Measurements from ENCODE around the gene VPS51.

The VPS51 gene

DNA sequence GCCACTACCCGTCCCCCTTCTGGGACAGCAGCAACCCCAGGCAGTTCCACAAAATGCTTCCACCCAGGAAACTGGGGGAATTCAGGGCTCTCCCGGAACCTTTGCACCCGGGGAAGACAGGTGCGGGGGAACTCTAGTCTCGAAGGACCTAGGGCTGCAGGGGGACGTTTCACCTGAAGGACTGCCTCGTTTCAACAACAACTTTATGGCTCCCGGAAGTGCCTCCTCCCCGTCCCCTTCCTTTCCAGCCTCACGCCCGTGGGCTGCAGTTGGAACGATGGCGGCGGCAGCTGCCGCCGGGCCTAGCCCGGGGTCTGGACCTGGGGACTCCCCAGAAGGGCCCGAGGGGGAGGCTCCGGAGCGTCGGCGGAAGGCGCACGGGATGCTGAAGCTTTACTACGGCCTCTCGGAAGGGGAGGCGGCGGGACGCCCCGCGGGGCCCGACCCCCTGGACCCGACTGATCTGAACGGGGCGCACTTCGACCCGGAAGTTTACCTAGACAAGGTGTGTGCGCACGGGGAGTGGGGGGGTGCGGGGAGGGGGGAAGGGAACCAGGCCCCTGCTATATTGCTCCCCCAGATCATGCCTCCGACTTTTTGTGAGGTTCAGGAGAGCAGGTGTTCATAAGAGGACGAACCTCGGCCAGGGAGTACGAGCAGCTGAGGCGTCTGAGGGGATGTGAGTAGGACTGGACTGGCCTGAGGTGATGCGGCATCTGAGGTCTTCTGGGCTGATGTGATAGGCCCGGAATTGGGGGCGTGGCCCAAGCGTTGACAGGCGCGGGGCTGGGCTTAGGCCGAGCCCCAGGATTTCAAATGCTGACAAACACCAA, at the start of gene VPS51:
VPS51 (plus strand) TSS at position 241 of the 833 bp plus-strand sequence; CDS start at position 278, 37 bp downstream.
- no peak for DNase-seq (ENCODE audit: low read depth, low spot score)
- H3K27ac ChIP-seq = peak within 1 kb of the TSS; percentile 84

DNA sequence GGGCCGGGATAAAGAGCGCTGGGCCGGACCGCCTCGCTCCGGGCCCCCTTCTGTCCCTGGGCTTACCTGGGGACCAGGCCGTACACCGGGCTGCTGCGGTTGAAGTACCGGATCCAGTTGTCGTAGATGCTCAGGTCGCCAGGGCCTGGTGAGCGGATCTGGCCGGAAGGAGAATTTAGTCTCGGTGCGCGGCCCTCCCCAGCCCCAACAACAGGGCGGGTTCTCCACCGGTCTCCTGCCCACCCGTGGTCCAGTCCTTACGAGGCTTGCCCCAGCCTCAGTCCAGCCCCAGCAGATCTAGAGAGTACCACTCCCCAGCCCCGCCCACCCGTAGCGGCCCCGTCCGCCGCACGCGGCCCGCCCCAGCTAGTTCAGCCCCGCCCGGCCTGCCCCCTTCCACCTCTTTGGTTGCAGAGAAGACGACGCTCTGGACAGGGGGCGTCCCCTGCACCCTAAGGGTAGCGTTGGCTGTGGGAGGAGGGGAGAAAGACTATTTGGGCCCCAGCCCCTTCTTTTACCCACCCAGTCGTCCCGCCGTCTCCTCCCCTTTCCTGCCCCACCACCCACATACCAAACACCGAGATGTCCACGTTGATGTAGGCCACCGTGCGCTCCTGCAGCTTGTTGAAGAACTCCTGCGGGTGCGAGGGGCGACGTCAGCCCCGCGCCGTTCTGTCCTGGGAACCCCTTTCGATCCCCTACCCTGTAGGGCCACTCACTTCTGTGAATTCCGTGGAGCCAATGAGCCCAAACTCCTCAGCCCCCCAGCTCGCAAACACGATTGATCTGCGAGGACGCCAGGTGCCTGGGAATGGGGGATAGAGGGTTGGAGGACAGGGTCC, 48.2 kb upstream of the VPS51 start:
- DNase-seq (ENCODE audit: low read depth, low spot score) = no peak
- H3K27ac ChIP-seq = no peak overlapping the region

DNA sequence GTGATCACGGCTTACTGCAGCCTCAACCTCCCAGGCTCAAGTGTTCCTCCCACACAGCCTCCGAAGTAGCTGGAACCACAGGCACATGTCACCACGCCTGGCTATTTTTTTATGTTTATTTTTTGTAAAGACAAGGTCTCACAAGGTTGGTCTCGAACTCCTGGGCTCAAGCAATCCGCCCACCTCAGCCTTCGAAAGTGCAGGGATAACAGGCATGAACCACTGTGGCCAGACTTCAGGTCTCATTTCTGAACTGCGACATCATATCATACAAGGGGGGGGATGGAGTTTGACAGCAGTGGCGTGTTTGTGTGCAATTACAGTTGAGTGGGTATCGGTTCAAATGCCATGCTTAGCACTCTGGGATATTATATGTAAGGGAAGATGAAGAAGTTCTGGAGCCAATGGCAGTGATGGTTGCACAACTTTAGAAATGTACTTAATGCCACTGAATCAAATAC, 44.6 kb upstream of the VPS51 start:
- no peak overlapping the region for H3K27ac ChIP-seq
- no peak for DNase-seq (ENCODE audit: low read depth, low spot score)

DNA sequence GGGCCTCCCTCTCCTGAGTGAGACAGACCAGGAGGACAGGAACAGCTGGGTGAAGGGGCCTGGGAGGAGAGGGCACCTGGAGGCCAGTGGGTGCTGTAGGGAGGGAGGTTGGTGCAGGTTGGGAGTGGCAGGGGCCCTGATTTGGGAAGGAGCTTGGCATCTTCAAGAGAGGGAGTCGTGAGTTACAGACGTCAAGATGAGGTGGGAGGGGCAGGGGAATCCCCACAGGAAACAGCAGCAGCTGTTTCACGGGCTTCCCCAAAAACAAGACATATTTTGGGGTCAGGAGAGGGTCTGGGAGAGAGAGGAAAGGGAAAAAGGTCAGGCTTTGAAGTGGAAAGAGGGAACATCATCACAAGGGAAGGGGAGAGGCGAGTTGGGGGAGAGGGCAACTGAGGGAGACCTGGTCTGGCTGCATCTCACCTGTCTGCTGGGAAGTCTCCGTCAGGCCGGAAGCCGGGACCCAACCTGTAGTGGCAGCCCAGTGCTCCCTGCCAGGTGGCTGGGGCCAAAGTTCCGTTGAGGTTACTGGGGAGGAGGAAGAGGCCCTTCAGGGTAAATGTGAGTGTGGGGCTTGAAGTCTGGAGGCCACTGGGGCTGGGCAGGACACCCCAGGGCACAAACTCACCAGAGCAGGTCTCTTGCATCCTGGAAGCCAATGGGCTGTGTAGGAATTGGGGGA, 42.0 kb upstream of the VPS51 start:
- no peak overlapping the region for H3K27ac ChIP-seq
- no peak for DNase-seq (ENCODE audit: low read depth, low spot score)

DNA sequence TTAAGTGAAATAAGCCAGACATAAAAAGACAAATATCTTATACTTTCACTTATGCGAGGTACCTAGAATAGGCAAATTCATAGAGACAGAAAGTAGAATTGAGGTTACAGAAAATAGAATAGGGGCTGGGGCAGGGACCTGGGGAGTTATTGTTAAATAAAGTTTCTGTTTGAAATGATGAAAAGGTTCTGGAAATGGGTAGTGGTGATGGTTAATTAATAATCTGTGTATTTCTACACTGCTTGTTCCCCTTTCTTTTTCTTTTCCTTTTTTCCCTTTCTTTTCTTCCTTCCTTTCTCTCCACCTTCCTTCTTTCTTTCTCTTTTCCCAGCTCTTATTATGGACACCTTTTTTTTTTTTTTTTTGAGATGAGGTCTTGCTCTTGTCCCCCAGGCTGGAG, 40.5 kb upstream of the VPS51 start:
- no peak for DNase-seq (ENCODE audit: low read depth, low spot score)
- no peak overlapping the region for H3K27ac ChIP-seq

DNA sequence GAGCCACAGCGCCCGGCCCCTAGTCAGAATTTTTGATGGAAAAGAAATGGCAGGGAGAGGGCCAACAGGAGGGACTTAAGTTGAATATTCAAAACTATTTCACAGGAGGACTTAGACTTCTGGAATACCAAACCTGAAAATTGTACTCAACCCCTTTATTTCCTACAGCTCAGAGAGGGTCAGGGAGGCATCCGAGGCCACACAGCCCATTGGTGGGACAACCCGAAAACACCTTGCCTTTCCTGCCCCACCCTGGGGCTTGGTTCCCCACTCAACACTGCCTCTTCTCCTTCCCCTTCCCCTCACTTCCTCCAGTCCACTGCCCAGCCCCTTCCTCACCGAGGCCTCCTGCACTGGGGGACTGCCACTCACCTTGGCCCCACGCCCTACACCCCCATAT, 39.0 kb upstream of the VPS51 start:
- H3K27ac ChIP-seq = no peak overlapping the region
- no peak for DNase-seq (ENCODE audit: low read depth, low spot score)

DNA sequence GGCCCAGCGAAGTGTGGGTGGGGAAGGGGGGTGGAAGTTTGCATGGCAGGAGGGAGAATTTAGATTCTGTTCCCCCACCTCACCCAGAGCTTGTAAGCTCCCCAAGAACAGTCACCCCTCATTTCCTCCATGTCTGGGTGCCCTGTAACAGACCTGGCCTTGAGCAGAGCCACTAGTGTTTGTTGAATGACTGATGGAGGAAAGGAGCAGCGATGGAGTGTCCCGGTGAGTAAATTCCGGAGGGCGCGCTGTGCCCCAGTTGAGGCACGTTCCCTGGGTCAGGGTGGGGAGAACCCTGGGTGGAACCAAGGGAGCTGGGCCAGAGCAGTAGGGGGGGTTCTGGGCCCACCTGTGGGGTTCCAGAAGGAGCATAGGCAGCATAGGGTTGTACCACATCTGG, 38.5 kb upstream of the VPS51 start:
- no peak overlapping the region for H3K27ac ChIP-seq
- no peak for DNase-seq (ENCODE audit: low read depth, low spot score)

DNA sequence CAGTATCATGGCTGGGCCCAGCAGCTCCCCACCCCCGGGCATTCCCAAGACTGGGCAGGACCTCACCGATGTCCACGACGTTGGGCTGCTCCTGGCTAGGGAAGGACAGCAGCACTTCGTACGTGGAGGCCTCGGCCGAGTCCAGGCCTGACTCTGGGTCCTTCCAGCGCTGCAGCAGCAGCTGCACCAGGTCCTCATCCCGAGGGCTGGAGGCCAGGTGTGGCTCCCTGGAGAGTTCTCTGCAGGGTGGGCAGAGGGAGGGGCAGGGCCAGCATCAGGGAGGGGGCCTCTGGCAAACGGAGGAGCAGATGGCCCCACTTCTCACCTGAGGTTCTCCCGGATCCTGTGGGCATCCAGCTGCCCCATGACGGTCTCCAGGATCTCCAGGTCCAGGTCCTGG, 38.0 kb upstream of the VPS51 start:
- DNase-seq (ENCODE audit: low read depth, low spot score) = no peak
- H3K27ac ChIP-seq = no peak overlapping the region

DNA sequence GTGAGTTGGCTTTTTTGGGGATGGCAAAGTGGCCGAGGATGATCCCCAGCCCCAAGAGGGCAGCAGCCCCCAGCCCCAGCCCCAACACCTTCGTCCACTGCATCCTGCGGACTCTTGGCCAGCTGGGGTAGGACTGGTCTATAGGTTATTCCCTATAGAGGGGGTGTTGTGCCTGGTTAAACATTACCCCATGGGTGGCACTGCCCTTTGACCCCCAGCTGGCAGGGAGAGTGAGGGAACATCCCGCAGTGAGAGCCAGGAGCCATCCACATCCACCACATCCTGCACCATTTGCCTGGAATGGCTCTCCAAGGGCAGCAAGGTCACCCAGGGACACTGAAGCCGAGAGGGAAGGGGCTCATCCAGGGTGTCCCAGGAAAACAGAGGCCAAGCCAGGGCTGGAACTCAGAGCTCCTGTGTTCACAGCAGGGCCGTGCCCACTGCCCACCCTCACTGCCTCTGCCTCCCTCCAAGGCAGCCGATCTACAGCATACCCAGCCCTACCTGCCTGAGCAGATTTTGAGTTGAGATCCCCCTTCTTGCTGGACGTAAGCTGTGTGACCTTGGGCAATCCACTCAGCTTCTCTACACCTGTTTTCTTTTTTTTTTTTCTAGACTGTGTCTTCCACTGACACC, 37.5 kb upstream of the VPS51 start, which contains the start of gene NAALADL1:
NAALADL1 (minus strand) TSS at position 135 of the 636 bp plus-strand sequence; CDS start at position 103, 32 bp downstream.
- no peak for DNase-seq (ENCODE audit: low read depth, low spot score)
- H3K27ac ChIP-seq = no peak within 1 kb of the TSS

DNA sequence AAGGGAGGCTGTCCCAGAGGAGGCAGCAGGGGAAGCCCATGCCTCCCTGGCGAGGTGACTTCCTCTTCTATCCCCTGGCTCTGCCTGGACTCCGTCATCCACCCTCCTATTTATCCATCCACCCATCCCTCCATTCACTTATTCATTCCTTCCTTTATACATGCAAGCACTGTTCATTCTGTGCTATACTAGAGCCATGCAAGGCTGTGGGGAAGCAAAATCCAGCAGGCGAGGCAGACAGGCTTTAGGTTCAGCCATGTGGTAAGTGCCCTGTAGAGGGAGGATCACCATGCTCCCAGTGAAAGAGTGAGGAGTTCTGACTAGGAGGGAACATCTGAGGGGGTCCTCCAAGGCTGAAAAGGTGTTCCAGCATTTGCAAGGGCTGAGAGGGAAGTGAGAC, 36.5 kb upstream of the VPS51 start:
- no peak overlapping the region for H3K27ac ChIP-seq
- DNase-seq (ENCODE audit: low read depth, low spot score) = no peak

DNA sequence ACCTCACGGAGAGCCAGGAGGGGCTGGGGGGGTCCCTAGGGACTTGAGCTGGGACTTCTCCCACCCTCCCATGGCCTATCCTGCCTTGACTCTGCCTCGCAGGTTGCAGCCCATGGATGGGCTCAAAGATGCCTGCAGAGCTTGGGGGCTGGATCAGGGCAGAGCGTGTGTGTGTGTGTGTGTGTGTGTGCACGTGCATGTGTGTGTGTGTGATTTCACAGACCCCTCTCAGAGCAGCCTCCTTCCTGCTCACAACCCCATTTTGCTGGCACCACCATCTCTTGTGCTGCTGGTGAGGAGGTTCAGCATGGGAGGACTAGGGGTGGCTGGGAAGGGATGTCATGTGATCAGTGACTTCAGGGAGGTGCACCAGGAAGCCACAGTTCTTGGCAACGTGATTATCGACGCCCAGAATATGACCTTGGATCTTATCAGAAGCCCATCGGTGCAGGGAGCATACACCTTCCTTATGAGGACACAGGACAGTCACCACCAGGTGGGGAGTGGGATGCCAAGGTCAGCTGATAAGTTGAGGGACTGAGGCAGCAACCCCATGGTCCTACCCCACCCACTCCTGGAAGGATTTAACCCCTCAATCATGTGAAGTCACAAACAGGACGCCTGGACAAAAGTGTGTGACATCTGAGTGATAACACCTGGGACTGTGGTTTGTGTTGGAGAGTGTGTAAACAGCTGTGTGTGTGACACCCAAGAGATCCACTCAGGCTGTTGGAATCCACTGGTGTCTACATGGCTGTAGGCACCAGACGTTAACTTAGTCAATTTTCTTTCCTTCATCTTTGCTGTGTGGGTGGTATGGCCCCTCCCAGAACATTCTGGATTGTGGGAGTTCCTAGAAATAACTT, 35.8 kb upstream of the VPS51 start:
- no peak overlapping the region for H3K27ac ChIP-seq
- no peak for DNase-seq (ENCODE audit: low read depth, low spot score)

DNA sequence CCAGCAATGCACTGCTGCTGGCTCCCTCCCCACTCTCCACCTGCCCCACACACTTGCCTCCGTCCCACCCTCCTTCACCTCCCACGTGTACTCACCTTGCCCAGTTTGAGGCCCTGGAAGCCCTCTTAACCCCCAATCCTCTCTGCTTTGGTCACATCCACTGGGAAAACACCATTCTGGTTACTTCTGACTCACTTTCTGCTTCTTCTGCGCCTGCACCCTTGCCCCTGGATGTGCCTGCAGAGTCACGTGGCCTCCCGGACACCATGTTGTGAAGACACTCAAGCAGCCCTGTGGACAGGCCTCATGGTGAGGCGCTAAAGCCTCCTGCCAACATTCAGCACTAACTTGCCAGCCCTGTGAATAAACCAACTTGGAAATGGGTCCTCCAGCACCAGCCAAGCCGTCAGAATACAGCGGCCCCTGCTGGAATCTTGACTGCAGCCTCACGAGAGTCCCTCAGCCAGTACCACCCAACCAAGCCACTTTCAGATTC, 35.1 kb upstream of the VPS51 start:
- no peak overlapping the region for H3K27ac ChIP-seq
- no peak for DNase-seq (ENCODE audit: low read depth, low spot score)

DNA sequence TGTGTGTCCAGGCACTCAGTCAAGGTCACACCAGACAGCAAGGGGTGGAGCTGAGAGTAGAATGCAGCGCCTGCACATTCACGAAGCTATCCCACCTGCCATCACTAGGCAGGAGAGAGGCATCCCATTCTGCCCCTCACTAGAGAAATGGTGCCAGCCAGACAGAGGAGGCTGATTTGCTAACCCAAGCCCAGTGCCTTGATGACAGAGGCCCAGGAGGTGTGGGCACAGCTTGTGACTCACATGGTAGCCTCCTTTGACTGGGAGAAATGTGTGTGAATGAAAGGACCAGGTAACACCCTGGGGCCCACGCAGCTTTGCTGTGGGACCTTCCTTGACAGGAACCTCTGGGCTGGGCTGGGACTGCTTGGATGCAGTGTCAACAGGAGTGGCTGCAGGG, 32.5 kb upstream of the VPS51 start:
- H3K27ac ChIP-seq = no peak overlapping the region
- no peak for DNase-seq (ENCODE audit: low read depth, low spot score)

DNA sequence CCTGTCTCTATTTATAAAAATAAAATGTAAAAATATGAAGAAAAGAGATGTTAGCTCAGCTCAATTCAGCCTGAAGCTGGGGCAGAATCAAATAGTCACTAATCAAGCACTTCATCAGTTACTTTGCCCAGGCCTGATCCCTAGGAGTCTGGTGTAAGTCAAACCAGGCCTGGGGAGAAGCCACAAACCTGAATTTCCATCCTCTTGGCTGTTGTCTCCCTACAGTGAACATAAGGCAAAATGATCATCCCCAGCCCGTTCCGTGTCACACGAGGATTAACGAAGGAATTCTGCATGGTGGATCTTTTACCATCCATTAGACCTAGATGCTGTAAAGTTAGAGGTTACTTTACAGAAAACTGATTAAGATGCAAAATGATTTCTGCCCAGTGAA, 31.2 kb upstream of the VPS51 start:
- DNase-seq (ENCODE audit: low read depth, low spot score) = no peak
- no peak overlapping the region for H3K27ac ChIP-seq

DNA sequence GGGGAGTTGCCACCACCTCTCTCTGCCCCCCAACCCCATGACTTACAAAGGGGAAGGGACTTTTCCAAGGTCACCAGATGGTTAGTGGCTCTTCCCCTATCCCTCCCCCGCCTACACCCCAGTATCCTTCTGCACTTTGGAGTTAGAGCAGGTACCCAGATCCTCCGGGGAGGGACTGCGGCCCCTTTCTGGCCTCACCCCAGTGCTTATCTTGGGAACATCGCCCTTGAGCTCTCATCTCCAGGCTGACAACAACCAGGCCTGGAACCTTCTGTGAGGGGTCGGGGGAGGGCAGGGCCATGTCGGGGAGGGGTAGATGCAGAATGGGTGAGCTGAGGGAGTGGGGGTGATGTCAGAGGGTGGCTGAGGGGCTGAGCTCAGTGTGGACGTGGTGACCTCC, 30.2 kb upstream of the VPS51 start:
- no peak for DNase-seq (ENCODE audit: low read depth, low spot score)
- no peak overlapping the region for H3K27ac ChIP-seq

DNA sequence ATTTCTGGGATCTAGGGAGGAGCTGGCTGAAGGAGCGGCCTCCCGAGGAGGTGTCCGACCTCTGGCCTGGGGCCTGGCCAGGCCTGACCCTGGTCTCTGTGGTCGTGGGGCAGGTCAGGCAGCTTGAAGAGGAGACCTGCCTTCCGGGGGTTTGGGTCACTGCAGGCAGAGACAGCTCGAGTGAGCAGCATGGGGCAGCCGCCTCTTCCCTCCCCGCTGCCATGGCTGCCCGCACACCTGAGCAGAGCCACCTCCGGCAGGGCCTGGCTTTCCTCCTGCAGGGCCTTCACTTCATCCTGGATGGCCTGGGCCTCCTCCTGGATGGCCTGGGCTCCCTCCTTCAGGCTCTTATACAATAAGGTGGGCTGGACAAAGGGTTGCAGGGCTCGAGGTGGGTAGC, 29.7 kb upstream of the VPS51 start:
- no peak for DNase-seq (ENCODE audit: low read depth, low spot score)
- no peak overlapping the region for H3K27ac ChIP-seq

DNA sequence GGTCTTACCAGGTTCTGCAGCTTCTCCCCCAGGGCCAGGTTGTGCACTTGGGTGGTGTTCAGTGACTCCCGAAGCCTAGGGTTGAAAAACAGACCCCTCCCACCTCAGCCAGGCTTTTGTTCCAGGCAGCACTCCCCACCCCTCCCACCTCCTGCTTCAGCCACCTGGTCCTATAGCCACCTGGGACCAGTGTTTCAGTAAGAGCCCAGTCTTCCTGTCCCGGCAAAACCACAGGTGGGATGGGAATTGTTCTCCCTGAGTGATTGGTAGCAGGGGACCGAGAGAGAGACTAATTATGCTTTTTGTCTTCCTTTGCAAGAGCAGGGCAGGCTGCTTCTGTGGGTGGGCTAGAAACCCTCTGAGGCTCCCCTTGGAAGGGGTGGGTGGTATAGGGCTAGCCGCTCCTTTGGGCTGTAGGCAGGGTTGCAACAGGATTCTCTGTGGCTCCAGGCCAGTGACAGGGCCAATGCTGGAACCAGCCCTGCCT, 29.2 kb upstream of the VPS51 start:
- no peak overlapping the region for H3K27ac ChIP-seq
- no peak for DNase-seq (ENCODE audit: low read depth, low spot score)

DNA sequence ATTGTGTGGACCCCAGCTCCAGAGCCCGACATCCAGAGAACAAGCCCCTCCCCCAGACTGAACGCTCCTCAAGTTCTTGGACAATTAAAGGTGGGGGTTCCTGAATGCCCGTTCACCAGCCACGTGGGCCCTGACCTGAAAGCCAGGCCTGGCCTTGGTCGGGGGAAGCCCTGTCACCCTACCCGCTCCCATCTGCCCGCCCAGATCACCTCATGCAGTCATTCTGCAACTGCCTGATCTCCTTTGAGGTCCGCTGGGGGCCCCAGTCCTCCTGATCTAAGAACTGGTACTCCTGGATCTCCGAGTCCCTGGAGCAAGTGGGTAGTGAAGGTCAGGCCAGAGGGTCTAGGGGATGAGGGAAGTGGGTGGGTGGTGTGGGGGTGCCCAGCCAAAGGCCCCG, 28.6 kb upstream of the VPS51 start:
- no peak overlapping the region for H3K27ac ChIP-seq
- DNase-seq (ENCODE audit: low read depth, low spot score) = no peak

DNA sequence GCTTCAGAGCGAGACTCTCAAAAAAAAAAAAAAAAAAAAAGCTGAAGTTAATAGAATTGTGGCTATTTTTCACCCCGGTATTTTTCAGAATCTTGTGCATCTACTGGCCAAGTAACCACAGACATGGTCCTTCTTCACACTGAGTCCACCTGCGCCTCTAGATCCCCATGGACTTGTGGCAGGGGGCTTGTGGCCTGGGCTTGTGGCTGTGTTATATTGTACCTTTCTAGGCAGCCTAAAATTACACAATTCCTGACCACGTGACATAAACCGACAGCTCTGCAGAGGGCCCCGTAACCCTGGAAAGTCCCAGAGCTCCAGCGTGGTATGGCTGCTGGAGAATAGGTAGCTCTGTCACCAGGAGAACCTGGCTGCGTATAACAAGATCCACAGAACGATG, 26.8 kb upstream of the VPS51 start:
- DNase-seq (ENCODE audit: low read depth, low spot score) = no peak
- no peak overlapping the region for H3K27ac ChIP-seq

Data from epithelial cell of prostate (primary cell).